Stimulated activated CD4-positive, alpha-beta T cell treated with anti-CD3 and anti-CD28 coated beads, Interleukin-15, amount 100 ng/mL, for 48 hours (primary cell): ENCODE results near the gene FGD4.

Experiments
- DNase-seq, 2 donors: peaks; one replicate each; pipeline ENCODE4 v3.0.0-alpha.2; 2020; ENCODE audit warnings: low read depth in 2 of 2

The FGD4 gene

DNA sequence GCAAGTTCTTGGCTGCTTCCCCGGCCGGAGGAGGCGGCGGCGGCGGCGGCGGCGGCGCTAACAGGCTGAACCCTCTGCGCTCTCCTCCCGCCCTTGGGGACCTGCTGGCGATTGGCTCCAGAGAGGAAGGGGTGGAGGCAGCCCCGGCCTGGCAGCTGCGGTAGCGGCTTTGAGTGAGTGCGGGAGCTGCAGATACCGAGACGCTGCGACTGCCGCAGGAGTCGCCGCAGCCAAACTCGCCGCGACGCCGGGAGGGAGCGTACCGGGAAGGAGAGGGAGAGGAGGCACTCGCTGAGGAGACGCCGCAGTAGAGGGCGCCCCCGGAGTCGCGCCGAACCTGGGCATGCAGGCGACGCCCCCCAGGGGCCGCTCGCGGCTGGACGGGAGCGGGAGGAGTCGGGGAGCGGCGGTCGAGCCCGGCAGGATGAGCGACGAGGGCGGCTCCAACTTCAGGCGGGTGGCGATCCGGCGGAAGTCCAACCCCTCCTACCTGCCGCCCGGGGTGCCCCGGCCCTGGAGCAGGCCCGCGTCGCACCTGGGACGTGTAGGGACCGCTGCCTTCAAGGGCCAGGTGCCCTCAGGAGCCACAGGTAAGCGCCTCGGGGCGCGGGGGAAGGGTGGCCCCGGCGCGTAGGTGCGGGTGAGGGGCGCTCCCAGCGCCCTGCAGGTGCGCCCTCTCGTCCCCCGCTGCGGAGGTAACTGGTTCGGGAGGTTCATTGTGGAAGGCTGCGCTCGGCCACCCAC lies at the start of gene FGD4:
Gene FGD4 (plus strand): TSS at position 189 of the 744 bp plus-strand sequence.
- peak; percentile 19 to 39 for DNase-seq

DNA sequence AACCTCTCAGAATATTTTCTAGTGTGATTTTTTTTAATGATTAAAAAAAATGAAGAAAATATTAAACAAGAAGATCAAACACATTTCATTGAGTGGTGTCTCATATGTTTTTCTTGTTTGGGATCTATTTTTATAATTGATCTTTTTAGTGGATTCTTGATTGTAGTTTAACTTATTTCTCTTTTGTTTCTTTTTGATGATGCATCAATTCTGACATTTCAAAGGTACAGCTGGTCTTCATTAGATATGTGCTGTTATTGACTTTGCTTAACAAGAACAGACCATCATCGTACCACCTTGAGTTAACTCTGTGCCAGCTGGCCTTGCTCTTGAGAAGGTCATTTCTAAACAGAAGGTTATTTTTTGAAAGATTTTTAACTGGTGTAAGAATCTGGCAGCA lies 45.8 kb upstream of the FGD4 start:
- no peak for DNase-seq

DNA sequence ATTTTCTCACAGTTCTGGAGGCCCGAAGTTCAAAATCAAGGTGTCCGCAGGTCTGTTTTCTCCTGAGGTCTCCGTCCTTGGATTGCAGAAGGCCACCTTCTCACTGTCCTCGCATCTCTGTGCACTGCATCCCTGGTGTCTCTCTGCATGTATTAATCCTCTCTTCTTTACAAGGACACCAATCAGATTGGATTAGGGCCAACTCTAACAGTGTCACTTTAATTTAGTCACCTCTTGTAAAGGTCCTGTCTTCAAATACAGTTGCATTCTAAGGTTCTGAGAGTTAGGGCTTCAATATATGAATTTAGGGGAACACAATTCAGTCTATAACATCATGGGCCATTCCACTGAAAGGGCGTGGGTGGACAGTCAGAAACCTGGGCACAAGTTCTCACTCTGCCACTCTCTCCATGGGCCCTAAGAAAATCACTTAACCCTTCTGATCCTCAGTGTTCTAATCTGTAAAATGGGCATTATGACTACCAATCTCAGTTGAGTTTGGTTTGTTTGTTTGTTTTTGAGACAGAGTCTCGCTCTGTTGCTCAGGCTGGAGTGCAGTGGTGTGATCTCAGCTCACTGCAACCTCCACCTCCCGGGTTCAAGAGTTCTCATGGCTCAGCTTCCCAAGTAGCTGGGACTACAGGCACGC lies 41.6 kb upstream of the FGD4 start:
- no peak for DNase-seq

DNA sequence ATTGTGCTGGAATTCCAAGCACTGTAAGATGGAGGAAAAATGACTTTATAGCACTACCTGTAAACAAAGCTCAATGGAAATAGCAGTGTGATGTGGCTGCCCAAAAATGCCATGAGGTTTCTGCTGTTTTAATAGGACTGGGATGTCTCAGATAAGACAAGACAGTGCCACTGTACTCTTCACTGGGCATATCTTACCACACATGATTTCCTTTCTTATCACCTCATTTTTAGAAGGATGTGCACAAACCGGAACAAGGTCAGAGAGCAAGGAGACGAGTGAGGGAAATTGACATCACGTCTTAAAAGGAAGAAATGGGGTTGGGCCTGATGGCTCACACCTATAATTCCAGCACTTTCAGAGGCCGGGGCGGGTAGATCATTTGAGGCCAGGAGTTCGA lies 38.4 kb upstream of the FGD4 start:
- no peak for DNase-seq

DNA sequence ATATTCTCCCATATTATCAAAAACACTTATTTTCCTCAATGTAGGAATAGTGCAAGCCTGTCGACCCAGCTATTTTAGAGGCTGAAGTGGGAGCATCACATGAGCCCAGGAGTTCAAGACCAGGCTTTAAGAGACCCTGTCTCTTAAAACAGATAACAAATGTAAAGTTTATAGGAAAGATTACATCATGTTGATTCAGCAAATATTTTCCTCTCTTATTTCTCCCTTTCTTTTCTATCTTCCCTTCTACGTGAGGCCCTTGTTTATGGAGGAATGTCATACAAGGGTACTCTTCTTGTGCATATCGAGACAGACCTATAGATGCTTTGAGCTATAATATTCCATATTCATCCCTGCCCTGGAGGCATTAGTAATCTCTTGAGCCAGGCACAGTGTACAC lies 36.5 kb upstream of the FGD4 start:
- no peak for DNase-seq

DNA sequence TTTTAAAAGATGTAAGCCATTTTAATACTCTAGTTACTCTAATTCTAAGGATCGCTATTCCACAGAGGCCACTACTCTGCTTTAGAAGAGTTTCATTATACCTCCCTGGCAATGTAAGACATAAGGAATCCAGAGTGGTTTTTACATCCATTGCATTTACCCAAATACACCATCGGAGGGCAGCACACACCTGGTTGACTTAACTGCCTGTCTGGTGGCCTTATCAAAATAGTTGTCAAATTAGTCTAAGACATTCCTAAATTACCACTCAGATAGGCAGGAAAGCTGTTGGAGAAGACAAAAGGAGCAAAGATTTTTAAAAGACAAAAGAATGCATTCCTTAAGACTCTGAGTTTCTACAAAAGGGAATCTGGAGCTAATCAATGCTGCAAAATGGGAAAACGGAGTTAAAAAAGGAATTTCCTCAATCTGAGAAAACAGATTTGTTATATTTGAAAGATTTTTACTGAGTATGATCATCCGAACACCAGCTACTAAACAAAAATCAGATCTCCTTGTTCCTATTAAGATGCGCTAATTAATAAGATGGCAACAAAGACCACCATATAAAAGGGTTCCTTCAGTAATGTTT lies 33.8 kb upstream of the FGD4 start:
- DNase-seq: peak in 1 of 2 donors; percentile 17

DNA sequence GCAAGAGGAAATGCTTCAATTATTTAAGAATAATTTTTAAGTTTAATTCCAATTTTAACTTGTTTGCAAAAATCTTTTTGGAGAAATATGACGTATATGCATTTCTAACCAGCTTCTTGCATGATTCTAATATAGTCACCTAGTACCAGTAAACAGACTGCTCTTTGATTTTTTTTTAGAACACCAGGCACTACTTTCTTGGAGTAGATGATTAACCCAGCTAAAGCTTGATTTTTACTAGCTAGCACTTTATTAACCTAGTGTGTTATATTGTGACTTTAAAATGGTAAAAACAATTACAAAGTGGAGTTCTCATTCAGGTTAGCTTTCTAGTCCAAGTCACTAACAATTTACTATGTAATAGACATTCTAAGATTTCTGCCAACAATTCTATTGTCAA lies 32.6 kb upstream of the FGD4 start:
- DNase-seq: no peak

DNA sequence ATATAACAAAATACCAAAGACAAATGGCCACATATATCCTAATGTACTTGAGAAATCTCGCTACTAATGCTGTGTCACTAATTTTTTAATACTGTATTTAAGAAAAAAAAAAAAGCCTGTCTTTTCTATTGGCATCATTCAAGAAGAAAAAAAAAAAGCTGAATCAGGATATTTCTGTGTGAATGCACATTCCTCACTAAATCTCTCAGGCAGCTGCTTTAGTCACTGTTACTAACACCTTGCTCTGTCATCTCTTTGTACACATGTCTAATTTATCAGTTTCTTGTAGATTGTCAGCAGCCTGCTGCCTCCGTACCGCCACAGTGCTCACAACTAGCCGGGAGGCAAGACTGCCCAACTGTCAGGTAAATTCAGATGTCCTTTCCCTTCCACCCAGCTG lies 32.0 kb upstream of the FGD4 start:
- DNase-seq: no peak

DNA sequence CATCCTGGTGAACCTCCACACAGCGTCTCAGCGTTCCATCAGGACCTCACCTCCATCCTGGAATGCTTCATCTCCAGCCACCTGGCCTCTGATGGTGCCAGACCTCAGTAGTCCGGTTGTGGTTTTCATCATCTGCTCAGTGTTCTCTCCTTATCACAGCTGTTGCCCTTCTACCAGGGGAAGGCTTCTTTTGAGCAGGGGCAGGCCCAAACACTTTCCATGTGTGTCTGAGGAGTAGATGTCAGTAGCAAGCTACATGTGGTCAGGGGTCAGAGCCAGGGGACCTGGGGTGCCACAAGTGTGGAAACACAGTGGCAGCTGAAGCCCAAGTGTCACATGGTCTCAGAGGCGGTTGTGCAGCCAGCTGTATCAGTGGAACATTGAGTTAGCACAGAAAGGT lies 30.2 kb upstream of the FGD4 start:
- DNase-seq: no peak

DNA sequence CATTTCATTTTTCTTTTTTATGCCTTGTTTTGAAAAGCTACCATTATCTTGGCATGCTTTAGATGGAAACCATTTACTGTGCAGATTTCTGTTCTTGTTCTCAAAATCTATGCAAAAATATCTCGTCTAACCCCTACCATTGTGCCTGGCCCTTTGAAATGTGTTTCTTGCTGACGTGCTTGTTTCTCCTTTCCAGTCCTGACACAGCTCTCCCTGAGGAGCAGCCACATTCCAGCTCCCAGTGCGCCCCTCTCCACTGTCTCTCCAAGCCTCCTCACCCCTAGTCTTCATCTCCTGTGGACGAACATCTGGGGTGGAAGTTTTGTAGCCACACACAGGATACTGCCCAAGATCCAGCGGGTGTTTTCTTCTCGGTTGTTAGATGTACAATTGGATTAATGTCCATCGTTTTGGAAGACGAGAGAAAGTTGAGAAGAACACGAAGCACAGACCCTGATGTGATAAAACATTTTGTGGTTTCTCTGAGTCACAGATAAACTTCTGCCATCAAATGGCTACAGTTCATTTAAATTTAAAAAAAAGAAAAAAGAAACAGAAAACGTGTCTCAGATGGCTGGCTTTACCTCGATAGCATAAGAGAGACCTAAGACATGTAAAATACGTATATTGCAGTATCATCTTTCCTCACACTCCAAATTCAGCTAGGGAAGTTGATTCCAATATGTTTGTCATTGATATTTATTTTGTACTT lies 21.9 kb upstream of the FGD4 start:
- DNase-seq: no peak

DNA sequence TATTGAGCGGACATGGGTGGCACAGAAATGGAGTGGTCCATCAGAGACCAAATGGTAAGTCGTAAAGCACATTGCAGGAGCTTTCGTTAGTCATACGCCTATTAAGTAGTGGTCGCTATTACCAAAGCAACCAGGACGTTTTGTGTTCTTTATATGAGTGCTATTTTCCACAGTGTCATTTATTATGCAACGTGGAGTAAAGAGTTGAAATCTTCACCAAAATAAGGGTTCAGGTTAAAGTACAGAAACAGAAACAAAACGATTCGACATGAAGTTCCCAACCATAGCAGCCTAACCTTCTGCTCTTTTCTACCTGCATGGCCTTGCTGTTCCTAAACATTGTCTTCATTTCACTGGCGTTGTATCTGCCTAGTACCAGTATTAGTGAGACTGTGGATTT lies 20.1 kb upstream of the FGD4 start:
- no peak for DNase-seq

DNA sequence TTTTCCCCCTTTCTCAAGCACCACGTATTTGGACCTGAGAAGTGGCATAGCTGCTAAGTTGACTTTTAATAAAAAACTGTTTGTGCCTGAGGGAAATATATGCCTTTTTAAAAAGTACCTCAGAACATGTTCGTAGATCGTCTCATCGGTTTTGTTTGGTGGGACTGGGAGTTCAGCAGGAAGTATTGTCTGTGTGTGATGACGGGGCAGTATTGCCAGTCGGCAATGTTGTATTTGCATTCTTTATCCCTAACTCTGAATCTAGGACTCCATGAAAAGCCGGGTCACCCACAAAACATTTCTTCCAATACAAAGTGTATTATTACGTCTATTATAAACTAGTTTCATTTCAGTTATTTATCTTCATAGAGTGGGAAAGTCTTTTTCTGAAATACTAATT lies 19.7 kb upstream of the FGD4 start:
- no peak for DNase-seq

DNA sequence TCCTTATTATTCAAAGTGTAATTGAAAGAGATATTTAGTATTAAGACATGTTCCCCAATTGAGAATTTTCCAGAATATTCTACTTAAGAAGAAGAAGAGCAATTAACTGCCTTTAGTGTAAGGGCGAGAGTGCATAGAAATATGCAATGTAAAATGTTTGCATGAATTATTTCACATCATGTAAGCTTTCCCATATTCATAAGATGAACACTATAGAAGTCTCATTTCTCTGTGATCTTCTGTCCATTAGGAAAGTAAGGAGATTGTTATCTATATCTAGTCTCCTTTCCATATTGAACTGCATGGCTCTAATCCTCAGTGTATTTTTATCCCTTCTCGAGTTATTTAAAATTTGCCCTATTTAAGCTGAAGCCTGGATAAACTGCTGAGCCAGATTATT lies 17.1 kb upstream of the FGD4 start:
- no peak for DNase-seq

DNA sequence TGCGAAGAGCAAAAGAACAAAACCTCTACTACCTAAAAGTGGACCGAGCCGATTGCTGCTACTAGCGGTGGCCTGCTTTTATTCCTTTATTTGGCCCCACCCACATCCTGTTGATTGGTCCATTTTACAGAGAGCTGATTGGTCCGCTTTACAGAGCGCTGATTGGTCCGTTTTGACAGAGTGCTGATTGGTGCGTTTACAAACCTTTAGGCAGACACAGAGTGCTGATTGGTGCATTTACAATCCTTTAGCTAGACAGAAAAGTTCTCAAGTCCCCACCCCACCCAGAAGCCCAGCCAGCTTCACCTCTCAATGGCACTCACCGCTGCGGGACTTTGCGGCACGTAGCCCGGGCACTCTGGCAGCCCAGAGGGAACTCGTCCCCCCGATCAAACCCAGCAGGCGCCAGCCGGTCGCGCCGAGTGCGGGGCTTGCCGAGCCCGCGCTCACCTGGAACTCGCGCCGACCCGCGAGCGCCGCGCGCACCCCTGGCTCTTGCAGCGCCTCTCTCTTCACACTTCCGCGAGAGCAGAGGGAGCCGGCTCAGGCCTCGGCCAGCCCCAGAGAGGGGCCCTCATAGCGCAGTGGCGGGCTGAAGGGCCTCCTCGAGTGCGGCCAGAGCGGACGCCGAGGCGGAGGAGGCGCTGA lies 8.7 kb upstream of the FGD4 start:
- DNase-seq: peak; percentile 11 to 16

DNA sequence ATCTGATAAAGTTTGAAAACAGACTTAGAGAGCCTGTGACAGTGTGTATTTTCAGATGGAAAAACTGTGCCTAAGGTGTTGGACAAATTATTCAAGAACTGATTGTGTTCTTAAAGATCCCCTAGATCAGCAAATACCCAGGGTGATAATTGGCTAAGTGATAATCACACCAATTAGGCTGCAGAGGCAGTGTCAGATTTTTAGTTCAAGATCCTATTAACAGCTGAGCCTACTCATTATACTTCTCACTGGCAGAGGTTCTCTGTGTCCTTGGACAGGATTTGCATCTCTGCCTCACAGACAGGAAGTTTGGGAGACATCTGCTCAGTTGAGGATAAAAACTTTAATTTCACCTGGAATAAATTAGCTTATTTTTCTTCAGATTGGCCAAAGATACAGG lies 4.3 kb upstream of the FGD4 start:
- no peak for DNase-seq

DNA sequence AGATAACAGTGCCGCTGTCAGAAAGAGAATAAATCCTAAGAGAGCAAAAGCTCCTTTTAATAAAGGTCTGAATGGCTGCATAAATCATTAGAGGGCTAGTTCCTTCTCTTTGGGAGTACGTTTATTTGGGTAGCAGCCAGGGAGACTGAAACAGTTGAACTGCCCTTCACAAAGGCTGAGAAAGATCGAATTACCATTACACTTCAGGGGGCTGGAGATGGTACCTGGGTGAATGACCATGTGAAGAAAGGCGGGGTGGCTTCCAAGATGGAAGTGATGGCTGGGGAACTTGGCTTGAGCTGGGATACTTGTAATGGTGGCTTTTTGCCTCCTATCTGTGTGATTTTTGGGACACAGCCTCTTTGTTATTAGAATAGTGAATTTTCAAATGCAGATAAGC lies 1.7 kb upstream of the FGD4 start:
- DNase-seq: no peak

DNA sequence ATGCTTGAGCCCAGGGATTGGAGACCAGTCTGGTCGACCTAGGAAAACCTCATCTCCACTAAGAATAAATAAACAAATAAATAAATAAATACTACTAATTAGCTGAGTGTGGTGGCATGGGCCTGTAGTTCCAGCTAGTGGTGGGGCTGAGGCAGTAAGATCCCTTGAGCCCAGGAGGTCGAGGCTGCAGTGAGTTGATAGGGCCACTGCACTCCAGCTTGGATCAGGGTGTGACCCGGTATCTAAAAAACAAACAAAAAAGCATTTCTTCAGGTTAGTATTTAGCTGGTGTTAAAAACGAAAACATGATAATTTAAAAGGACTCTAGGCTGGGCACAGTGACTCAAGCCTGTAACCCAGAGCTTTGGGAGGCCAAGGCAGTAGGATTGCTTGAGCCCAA lies 1.2 kb upstream of the FGD4 start:
- DNase-seq: no peak

DNA sequence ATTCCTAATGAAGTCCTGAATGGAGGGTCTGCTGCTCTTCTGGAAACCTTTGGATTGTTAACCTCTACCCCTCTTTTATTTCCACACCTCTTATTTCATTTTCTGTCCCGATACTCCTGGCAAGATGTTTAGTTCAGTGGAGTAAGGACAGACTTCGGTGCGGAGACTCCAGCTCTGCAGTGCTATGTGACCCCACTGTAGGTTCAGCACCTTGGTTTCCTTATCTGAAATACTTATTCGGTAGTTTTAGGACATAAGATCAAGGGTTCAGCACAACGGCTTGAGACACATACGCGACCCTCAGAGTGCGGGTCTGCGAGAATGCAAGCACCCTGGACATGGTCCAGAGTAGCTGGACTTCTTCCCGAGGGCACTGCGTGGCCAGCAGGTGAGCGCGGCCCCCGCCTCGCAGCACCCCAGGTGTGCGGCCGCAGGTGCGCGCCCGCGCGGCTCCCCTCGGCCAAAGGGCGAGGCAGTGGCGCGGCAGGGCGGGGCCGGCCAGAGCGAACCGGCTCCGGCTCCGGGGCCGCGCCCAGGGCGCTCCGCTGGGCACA lies 465 bp upstream of the FGD4 start:
- DNase-seq: no peak

DNA sequence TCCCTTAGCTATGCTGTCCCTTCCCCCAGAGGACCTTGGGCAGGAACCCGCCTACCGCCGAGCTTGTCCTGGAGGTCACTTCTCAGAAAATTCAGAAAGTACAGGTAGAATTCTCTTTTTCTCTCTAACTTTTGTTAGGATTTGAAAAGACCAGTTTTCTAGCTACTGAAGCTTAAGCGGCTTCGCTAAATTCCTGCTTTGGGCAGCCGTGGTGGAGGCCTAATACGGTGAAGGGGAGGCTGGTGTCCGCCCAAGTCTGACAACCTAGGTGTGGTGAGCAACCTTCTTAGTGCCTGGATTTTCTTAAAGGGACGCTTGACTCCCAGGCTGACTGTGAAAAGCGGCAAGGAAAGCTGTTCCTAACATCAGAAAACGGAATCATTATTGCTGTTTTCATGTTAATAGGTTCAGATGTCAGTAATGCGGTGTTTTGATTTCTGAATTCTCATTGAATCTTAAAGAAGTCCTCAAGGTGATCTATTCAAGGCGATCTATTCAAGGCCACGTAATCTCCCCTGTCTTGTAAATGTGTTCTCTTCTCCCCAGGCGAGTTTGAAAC lies 835 bp downstream of the FGD4 start:
- no peak for DNase-seq

DNA sequence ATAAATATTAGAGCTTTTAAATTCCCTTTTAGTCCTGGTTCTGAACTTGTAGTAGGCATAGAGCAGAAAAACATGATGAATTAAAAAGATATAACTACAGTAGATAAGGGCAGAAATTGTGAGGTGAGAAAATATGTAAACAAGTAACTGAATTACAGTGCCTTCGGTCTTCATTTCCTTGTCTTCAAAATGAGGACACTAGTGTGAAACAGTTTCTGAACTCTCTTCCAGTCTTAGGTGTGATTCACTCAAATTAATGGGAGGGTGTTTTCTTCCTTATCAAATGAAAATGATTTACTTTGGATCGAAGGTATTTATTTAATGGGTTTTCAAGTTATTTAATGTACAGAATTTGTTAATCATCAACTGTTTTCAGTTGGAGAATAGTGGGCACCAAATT lies 1.5 kb downstream of the FGD4 start:
- DNase-seq: no peak

DNA sequence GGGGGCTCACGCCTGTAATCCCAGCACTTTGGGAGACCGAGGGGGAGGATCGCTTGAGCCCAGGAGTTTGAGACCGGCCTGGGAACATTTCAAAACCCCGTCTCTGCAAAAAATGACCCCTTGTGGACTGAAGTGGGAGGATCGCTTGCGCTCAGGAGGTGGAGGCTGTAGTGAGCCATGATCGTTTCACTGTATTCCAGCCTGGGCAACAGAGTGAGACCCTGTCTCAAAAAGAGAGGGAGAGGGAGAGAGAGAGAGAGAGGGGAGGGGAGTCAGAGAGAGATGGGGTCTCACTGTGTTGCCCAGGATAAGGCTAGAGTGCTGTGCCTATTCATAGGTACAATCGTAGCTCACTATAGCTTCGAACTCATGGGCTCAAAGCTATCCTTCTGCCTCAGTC lies 2.8 kb downstream of the FGD4 start:
- DNase-seq: no peak

DNA sequence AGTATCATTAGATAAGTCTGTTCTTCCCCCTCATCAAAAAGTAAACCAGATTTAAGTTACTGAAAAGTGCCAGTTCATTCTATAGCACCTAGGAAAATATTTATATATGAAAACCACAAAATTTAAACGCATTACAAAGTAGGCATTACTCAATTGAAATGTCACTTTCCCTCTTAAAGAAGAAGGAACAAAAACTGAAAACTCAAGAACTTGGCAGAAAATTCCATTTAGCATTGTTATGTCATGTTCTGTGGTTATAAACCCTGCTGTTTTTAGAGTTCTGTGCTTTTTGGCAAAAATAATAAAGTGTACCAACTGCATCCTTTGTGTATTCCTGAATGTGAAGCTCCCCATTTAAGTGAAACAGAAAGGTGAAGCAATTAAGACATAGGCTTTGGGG lies 3.6 kb downstream of the FGD4 start:
- DNase-seq: no peak
